NCI-H1417 (cell line): ENCODE results near the gene BLOC1S1.

Experiments
- DNase-seq, 3 experiments: peaks; one replicate each; lab custom pipeline; 2025; lab: John Stamatoyannopoulos, UW

Gene BLOC1S1

GRCh38 chr12:55711786-55712553 lies 3.9 kb upstream of the BLOC1S1 start:
- DNase-seq, result no peak

- no peak for DNase-seq
Measured at GRCh38 chr12:55712700-55713415, 3.0 kb upstream of the BLOC1S1 start.

- DNase-seq, result no peak
Measured at GRCh38 chr12:55713721-55714120, 2.1 kb upstream of the BLOC1S1 start.

- DNase-seq, result peak in 1 of 3 experiments; percentile 62
Measured at GRCh38 chr12:55715169-55715764, 579 bp upstream of the BLOC1S1 start.

- no peak for DNase-seq
Measured at GRCh38 chr12:55716582-55716957, 724 bp downstream of the BLOC1S1 start.

- no peak for DNase-seq
Measured at GRCh38 chr12:55717011-55718007, 1.5 kb downstream of the BLOC1S1 start.

GRCh38 chr12:55718015-55718414 lies 2.2 kb downstream of the BLOC1S1 start:
- no peak for DNase-seq

- DNase-seq, result no peak
Measured at GRCh38 chr12:55718624-55719275, 2.9 kb downstream of the BLOC1S1 start.

GRCh38 chr12:55719371-55719770 lies 3.5 kb downstream of the BLOC1S1 start:
- DNase-seq, result no peak

- DNase-seq, result no peak
Measured at GRCh38 chr12:55720071-55720564, 4.3 kb downstream of the BLOC1S1 start, which contains the start of gene RDH5. TSS of gene RDH5 (plus strand) at chr12:55720393. CDS start at chr12:55721185, 792 bp downstream.

- peak in 2 of 3 experiments; percentile 9 to 17 for DNase-seq
Measured at GRCh38 chr12:55720894-55721444, 5.1 kb downstream of the BLOC1S1 start.

GRCh38 chr12:55721601-55722213 lies 5.9 kb downstream of the BLOC1S1 start:
- DNase-seq, result no peak

- no peak for DNase-seq
Measured at GRCh38 chr12:55722948-55723347, 7.1 kb downstream of the BLOC1S1 start.

- no peak for DNase-seq
Measured at GRCh38 chr12:55723516-55724225, 7.8 kb downstream of the BLOC1S1 start.

- peak; percentile 44 to 55 (median 51) for DNase-seq
Measured at GRCh38 chr12:55724226-55724939, 8.5 kb downstream of the BLOC1S1 start.

GRCh38 chr12:55724940-55725309 lies 9.1 kb downstream of the BLOC1S1 start:
- DNase-seq, result no peak

- no peak for DNase-seq
Measured at GRCh38 chr12:55725556-55725955, 9.7 kb downstream of the BLOC1S1 start.

GRCh38 chr12:55726971-55727370 lies 11.1 kb downstream of the BLOC1S1 start:
- DNase-seq, result no peak

GRCh38 chr12:55727643-55728185 lies 11.9 kb downstream of the BLOC1S1 start:
- peak in 2 of 3 experiments; percentile 58 to 69 for DNase-seq
